Measurements from ENCODE around the gene ABAT. TPM values are rescaled to one million over a fixed set of nuclear protein-coding genes. Genes with fewer than 3 reads are reported as not detected.

The ABAT gene
- total and polyA plus RNA-seq, 2 of the 8 experiments (the other 6 are each of a cell fraction or from before 2014, with no cell fraction given) = 6.4 to 8.4 TPM

- no peak for TF ChIP-seq KDM5A (IDR thresholded peaks at IDR 0.05; ENCODE audit: low read length)
- TF ChIP-seq, protein P1, sequence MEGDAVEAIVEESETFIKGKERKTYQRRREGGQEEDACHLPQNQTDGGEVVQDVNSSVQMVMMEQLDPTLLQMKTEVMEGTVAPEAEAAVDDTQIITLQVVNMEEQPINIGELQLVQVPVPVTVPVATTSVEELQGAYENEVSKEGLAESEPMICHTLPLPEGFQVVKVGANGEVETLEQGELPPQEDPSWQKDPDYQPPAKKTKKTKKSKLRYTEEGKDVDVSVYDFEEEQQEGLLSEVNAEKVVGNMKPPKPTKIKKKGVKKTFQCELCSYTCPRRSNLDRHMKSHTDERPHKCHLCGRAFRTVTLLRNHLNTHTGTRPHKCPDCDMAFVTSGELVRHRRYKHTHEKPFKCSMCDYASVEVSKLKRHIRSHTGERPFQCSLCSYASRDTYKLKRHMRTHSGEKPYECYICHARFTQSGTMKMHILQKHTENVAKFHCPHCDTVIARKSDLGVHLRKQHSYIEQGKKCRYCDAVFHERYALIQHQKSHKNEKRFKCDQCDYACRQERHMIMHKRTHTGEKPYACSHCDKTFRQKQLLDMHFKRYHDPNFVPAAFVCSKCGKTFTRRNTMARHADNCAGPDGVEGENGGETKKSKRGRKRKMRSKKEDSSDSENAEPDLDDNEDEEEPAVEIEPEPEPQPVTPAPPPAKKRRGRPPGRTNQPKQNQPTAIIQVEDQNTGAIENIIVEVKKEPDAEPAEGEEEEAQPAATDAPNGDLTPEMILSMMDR (IDR thresholded peaks at IDR 0.05; ENCODE audit: control extremely low read depth in 1 of 3, insufficient read depth in 1 of 3, low read depth in 1 of 3, low read length in 3 of 3) = no peak
Measured at GRCh38 chr16:8773537-8773936, 99.1 kb downstream of the ABAT start (continued).
